HepG2 (cell line): Measurements from ENCODE around the gene MYD88.

Experiments used
- ARNT ChIP-seq: fragments of 450-650 bp; IDR thresholded peaks from 2 replicates; pipeline ENCODE4 v1.6.1; 2017
- CTCF ChIP-seq: sonication (generic); formaldehyde crosslinking; IDR thresholded peaks from 2 replicates; pipeline ENCODE4 v1.5.0; 2020; ENCODE audit warnings: mild to moderate bottlenecking, missing genetic modification reagents, moderate library complexity
- HNRNPK ChIP-seq: fragments of 200-400 bp; formaldehyde crosslinking; IDR thresholded peaks from 2 replicates; pipeline ENCODE4 v1.6.1; 2018; ENCODE audit warnings: low read length, low read depth, moderate library complexity, mild to moderate bottlenecking; ENCODE audit not compliant: poor library complexity, severe bottlenecking
- MAX ChIP-seq: IDR thresholded peaks from 2 replicates; pipeline ENCODE4 v1.6.1; 2012; ENCODE audit warnings: inconsistent platforms
- NR2C2 ChIP-seq: sonication (generic); formaldehyde crosslinking; IDR thresholded peaks from 2 replicates; pipeline ENCODE4 v1.4.0; 2020; ENCODE audit warnings: missing genetic modification reagents, mild to moderate bottlenecking, moderate library complexity, borderline replicate concordance
- POLR2AphosphoS5 ChIP-seq: IDR thresholded peaks from 2 replicates; pipeline ENCODE4 v1.6.1; 2012; ENCODE audit warnings: low read depth, low read length
- ZNF850 ChIP-seq: sonication (generic); formaldehyde crosslinking; conservative IDR thresholded peaks from 2 replicates; pipeline ENCODE4 v1.9.0; 2021; ENCODE audit warnings: mild to moderate bottlenecking, missing genetic modification reagents
- TF ChIP-seq, protein P1 (sequence below): sonication (generic); formaldehyde crosslinking; IDR thresholded peaks from 2 replicates; pipeline ENCODE4 v1.4.0; 2020; ENCODE audit warnings: low read depth, mild to moderate bottlenecking, missing genetic modification reagents

DNA sequence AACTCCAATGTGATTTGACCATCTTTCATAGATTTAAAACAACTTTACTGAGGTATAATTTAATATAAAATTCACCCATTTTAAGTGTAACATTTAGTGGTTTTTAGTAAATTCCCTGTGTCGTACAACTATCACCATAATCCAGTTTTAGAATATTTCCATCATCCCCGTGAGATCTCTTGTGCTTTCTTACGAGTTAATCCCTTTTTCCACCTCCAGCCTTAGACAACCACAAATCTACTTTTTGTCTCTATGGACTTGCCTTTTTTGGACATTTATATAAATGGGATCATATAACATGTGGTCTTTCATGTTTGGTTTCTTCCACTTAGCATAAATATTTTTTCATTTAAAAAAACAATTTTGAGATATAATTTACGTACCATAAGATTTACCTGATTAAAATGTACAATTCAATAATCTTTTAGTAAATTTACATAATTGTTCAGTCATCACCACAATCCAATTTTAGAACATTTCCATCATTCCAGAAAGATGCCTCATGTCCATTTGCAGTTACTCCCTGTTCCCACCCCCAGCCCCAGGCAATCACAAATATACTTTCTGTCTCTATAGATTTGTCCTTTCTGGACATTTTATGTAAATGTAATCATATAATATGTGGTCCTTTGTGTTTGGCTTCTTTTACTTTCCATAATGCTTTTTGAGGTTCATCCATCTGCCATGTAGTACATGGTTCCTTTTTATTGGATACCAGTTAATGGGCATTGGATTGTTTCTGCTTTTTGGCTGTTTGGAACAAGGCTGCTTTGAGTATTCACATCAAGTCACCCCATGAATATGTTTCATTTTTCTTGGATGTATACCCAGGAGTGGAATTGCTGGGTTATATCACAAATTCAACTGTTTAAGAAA lies 29.9 kb downstream of the MYD88 start:
- TF ChIP-seq NR2C2 (no peak), MAX (no peak), HNRNPK (no peak), CTCF (CRISPR knock-in tag) (no peak), POLR2AphosphoS5 (no peak), ZNF850 (no peak), ARNT (no peak)
- TF ChIP-seq, protein P1, sequence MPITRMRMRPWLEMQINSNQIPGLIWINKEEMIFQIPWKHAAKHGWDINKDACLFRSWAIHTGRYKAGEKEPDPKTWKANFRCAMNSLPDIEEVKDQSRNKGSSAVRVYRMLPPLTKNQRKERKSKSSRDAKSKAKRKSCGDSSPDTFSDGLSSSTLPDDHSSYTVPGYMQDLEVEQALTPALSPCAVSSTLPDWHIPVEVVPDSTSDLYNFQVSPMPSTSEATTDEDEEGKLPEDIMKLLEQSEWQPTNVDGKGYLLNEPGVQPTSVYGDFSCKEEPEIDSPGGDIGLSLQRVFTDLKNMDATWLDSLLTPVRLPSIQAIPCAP (CRISPR knock-in tag): no peak
